HG03025 (cell line): ENCODE measurements around the gene TACR1.
"Not testable (repeated sequence)": the region's sequence is repeated elsewhere in the genome, so short reads cannot be mapped to it uniquely, and the experiment has no call there.

Experiments
- ATAC-seq: cut with Tn5 transposase; IDR thresholded peaks from one replicate; pipeline ENCODE4 v1.9.1; 2021; ENCODE audit warnings: mild to moderate bottlenecking, moderate library complexity; ENCODE audit not compliant: unreplicated experiment, low FRiP score

Gene TACR1

GRCh38 chr2:75195076-75195691 lies 4.1 kb downstream of the TACR1 start:
- no peak for ATAC-seq

- ATAC-seq, result no peak
These were observed 5.0 kb downstream of the TACR1 start for GRCh38 chr2:75194184-75194868.

GRCh38 chr2:75192496-75192895 lies 6.8 kb downstream of the TACR1 start:
- ATAC-seq, result no peak

GRCh38 chr2:75190271-75190990 lies 8.9 kb downstream of the TACR1 start:
- ATAC-seq, result no peak

GRCh38 chr2:75186821-75187220 lies 12.5 kb downstream of the TACR1 start:
- ATAC-seq, result no peak

- no peak for ATAC-seq
These were observed 16.7 kb downstream of the TACR1 start for GRCh38 chr2:75182606-75183005.

GRCh38 chr2:75180476-75180875 lies 18.8 kb downstream of the TACR1 start:
- ATAC-seq, result no peak

GRCh38 chr2:75177427-75177826 lies 21.9 kb downstream of the TACR1 start:
- no peak for ATAC-seq

- ATAC-seq, result no peak
These were observed 23.9 kb downstream of the TACR1 start for GRCh38 chr2:75175456-75175855.

- ATAC-seq, result no peak
These were observed 24.3 kb downstream of the TACR1 start for GRCh38 chr2:75174981-75175380.

GRCh38 chr2:75174519-75174918 lies 24.8 kb downstream of the TACR1 start:
- ATAC-seq, result no peak

- ATAC-seq, result no peak
These were observed 25.6 kb downstream of the TACR1 start for GRCh38 chr2:75173740-75174139.

- not testable (repeated sequence) for ATAC-seq
These were observed 27.9 kb downstream of the TACR1 start for GRCh38 chr2:75171423-75171822.

GRCh38 chr2:75170889-75171288 lies 28.4 kb downstream of the TACR1 start:
- no peak for ATAC-seq

GRCh38 chr2:75168186-75168585 lies 31.1 kb downstream of the TACR1 start:
- ATAC-seq, result no peak

- no peak for ATAC-seq
These were observed 32.8 kb downstream of the TACR1 start for GRCh38 chr2:75166491-75166890.

GRCh38 chr2:75162897-75163296 lies 36.4 kb downstream of the TACR1 start:
- no peak for ATAC-seq

- ATAC-seq, result no peak
These were observed 37.1 kb downstream of the TACR1 start for GRCh38 chr2:75162259-75162658.

GRCh38 chr2:75157435-75157834 lies 41.9 kb downstream of the TACR1 start:
- no peak for ATAC-seq

GRCh38 chr2:75155115-75155514 lies 44.2 kb downstream of the TACR1 start:
- no peak for ATAC-seq

GRCh38 chr2:75153221-75153620 lies 46.1 kb downstream of the TACR1 start:
- no peak for ATAC-seq

- ATAC-seq, result not testable (repeated sequence)
These were observed 47.1 kb downstream of the TACR1 start for GRCh38 chr2:75152243-75152642.
